A549 (cell line): ENCODE data around the gene KIF1A.
"Not testable (repeated sequence)": the region's sequence is repeated elsewhere in the genome, so short reads cannot be mapped to it uniquely, and the experiment has no call there.

ENCODE experiments used
- CEBPB ChIP-seq, 2 experiments: fragments of >200 bp in 1 of 2; sonication (Bioruptor Twin) in 1 of 2; formaldehyde crosslinking in 1 of 2; IDR thresholded peaks; 2 replicates each; pipeline ENCODE4 v1.6.1; 2012 to 2016
- CHD4 ChIP-seq: fragments of 200-600 bp; sonication (generic); IDR thresholded peaks from 2 replicates; pipeline ENCODE4 v1.6.1; 2016; ENCODE audit warnings: antibody characterized with exemption, mild to moderate bottlenecking, borderline replicate concordance
- CTCF ChIP-seq: fragments of >200 bp; sonication (Bioruptor Twin); formaldehyde crosslinking; IDR thresholded peaks from 3 replicates; pipeline ENCODE4 v1.5.1; 2016
- EHF ChIP-seq: fragments of 250-450 bp; sonication (Bioruptor Pico); IDR thresholded peaks from 2 replicates; pipeline ENCODE4 v1.5.0; 2020; ENCODE audit warnings: mild to moderate bottlenecking
- FOSL2 ChIP-seq, 2 experiments: fragments of 450-650 bp in 1 of 2; fragments of >200 bp in 1 of 2; sonication (Bioruptor Twin) in 1 of 2; formaldehyde crosslinking; IDR thresholded peaks; 2 replicates each; pipeline versions ENCODE4 v1.5.0 to v1.6.1; 2016 to 2020; ENCODE audit warnings: mild to moderate bottlenecking in 1 of 2, moderate library complexity in 1 of 2
- HDAC2 ChIP-seq: fragments of 200-600 bp; sonication (generic); IDR thresholded peaks from 2 replicates; pipeline ENCODE4 v1.6.1; 2016
- NR3C1 ChIP-seq: fragments of >200 bp; sonication (Bioruptor Twin); formaldehyde crosslinking; IDR thresholded peaks from 3 replicates; pipeline ENCODE4 v1.6.1; 2017
- PHF8 ChIP-seq: fragments of 200-600 bp; sonication (generic); IDR thresholded peaks from 2 replicates; pipeline ENCODE4 v1.6.1; 2016; ENCODE audit warnings: low read depth, mild to moderate bottlenecking, antibody characterized with exemption, moderate library complexity, borderline replicate concordance
- POLR2A ChIP-seq: IDR thresholded peaks from 2 replicates; pipeline ENCODE4 v1.6.1; 2012; ENCODE audit warnings: mild to moderate bottlenecking, low read length
- RFX5 ChIP-seq: fragments of 450-650 bp; IDR thresholded peaks from 2 replicates; pipeline ENCODE4 v1.7.1; 2014; ENCODE audit warnings: antibody characterized with exemption, mild to moderate bottlenecking, moderate library complexity
- SREBF2 ChIP-seq: fragments of 450-650 bp; IDR thresholded peaks from 2 replicates; pipeline ENCODE4 v1.6.1; 2014; ENCODE audit warnings: mild to moderate bottlenecking, moderate library complexity
- TP53 ChIP-seq: fragments of 250-450 bp; sonication (Bioruptor Pico); IDR thresholded peaks from 2 replicates; pipeline ENCODE4 v1.5.0; 2021; ENCODE audit warnings: mild to moderate bottlenecking, moderate library complexity
- ZFP36 ChIP-seq: fragments of 450-650 bp; IDR thresholded peaks from 2 replicates; pipeline ENCODE4 v1.6.1; 2014; ENCODE audit warnings: borderline replicate concordance; ENCODE audit not compliant: partially characterized antibody
- TF ChIP-seq, protein P1 (sequence below): fragments of 200-600 bp; sonication (generic); IDR thresholded peaks from 2 replicates; pipeline ENCODE4 v1.6.1; 2016; ENCODE audit warnings: antibody characterized with exemption, mild to moderate bottlenecking, moderate library complexity

DNA sequence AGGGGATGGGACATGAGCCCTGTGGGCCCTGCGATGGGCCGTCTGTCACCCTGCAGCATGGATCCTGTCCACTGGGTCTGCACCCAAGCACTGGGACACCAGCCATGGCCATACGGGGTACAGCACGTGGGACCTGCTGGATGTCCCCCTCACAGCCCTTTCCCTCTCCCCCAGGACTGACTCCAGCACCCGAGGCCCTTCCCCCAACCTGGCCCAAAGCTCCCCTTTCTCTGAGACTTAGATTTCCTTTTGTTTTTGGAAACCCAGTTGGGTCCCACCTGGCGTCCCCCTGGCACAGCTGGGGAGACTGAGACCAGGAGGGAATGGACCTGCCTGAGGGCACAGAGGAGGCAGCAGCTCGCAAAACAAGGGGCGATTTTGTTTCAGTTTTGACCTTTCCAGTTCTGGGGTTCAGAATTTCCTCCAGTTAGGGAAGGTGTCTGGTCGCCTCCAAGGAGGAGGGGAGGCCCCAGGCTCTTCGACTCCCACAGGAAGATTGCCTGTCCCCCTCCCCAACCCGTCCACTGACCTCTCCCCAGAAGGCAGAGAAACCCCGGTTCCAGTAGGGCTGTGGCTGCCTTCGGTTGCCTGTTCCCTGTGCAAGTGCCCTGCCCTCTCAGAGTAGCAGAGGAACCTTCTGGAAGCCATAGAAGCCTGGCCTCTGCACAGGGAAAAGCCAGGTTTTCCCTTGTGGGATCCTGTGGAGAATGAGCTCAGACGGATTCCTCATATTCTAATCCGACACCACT is 135.9 kb downstream of the KIF1A start:
- not testable (repeated sequence) for TF ChIP-seq CTCF; RFX5; CEBPB (IDR thresholded peaks at IDR 0.05); POLR2A; EHF (CRISPR knock-in tag); SREBF2; PHF8; FOSL2 (IDR thresholded peaks at IDR 0.05); FOSL2 (CRISPR knock-in tag; IDR thresholded peaks at IDR 0.05); TP53 (CRISPR knock-in tag); ZFP36; NR3C1; HDAC2; CHD4
- TF ChIP-seq, protein P1, sequence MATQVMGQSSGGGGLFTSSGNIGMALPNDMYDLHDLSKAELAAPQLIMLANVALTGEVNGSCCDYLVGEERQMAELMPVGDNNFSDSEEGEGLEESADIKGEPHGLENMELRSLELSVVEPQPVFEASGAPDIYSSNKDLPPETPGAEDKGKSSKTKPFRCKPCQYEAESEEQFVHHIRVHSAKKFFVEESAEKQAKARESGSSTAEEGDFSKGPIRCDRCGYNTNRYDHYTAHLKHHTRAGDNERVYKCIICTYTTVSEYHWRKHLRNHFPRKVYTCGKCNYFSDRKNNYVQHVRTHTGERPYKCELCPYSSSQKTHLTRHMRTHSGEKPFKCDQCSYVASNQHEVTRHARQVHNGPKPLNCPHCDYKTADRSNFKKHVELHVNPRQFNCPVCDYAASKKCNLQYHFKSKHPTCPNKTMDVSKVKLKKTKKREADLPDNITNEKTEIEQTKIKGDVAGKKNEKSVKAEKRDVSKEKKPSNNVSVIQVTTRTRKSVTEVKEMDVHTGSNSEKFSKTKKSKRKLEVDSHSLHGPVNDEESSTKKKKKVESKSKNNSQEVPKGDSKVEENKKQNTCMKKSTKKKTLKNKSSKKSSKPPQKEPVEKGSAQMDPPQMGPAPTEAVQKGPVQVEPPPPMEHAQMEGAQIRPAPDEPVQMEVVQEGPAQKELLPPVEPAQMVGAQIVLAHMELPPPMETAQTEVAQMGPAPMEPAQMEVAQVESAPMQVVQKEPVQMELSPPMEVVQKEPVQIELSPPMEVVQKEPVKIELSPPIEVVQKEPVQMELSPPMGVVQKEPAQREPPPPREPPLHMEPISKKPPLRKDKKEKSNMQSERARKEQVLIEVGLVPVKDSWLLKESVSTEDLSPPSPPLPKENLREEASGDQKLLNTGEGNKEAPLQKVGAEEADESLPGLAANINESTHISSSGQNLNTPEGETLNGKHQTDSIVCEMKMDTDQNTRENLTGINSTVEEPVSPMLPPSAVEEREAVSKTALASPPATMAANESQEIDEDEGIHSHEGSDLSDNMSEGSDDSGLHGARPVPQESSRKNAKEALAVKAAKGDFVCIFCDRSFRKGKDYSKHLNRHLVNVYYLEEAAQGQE, result not testable (repeated sequence)
